ENCODE results near the gene CENPM.
A peak's percentile ranks its signal among the peaks of the same experiment; 100 is the strongest.

CENPM gene

DNA sequence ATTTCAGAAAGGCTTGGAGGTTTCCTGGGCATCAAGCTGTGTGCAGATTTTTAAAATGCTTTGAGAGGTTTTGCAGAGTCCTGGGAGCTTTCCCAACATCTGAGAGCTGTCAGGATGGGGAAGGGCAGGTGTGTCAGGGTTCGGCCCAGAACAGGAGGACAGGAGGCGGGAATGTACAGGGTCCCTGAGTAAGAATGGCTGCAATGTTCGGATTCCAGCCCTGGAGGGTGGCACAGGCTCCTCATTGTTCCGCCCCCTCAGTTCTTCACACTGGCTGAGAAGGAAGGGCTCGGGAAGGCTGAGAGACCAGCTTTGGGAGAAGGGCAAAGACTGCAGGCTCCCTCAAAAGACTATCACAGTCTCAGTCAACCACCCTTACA lies 17.1 kb upstream of the CENPM start:
- Histone ChIP-seq H3K36me3 (ENCODE audit: control insufficient read depth, insufficient read depth, low read length) (no peaks in the 10 kb centered on the region), H3K4me3 (replicated peaks; ENCODE audit: low read depth, low read length) (no peak overlapping the region), H3K27me3 (replicated peaks; ENCODE audit: control insufficient read depth, insufficient read depth, low read length) (no peaks in the 10 kb centered on the region)
- DNase-seq (ENCODE audit: extremely low read depth, insufficient read length): no peak
- TF ChIP-seq, protein P1, sequence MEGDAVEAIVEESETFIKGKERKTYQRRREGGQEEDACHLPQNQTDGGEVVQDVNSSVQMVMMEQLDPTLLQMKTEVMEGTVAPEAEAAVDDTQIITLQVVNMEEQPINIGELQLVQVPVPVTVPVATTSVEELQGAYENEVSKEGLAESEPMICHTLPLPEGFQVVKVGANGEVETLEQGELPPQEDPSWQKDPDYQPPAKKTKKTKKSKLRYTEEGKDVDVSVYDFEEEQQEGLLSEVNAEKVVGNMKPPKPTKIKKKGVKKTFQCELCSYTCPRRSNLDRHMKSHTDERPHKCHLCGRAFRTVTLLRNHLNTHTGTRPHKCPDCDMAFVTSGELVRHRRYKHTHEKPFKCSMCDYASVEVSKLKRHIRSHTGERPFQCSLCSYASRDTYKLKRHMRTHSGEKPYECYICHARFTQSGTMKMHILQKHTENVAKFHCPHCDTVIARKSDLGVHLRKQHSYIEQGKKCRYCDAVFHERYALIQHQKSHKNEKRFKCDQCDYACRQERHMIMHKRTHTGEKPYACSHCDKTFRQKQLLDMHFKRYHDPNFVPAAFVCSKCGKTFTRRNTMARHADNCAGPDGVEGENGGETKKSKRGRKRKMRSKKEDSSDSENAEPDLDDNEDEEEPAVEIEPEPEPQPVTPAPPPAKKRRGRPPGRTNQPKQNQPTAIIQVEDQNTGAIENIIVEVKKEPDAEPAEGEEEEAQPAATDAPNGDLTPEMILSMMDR (IDR thresholded peaks at IDR 0.05; ENCODE audit: insufficient read depth, low read length, poor library complexity, severe bottlenecking): no peak

GRCh38 chr22:41963453-41964111 lies 16.6 kb upstream of the CENPM start:
- TF ChIP-seq, protein P1 (IDR thresholded peaks at IDR 0.05; ENCODE audit: insufficient read depth, low read length, poor library complexity, severe bottlenecking): no peak
- DNase-seq (ENCODE audit: extremely low read depth, insufficient read length): no peak
- no peak overlapping the region for H3K4me3 ChIP-seq (replicated peaks; ENCODE audit: low read depth, low read length)
- H3K27me3 ChIP-seq (replicated peaks; ENCODE audit: control insufficient read depth, insufficient read depth, low read length): no peaks in the 10 kb centered on the region
- no peaks in the 10 kb centered on the region for H3K36me3 ChIP-seq (ENCODE audit: control insufficient read depth, insufficient read depth, low read length)

GRCh38 chr22:41957941-41958556 lies 11.1 kb upstream of the CENPM start:
- no peak overlapping the region; the same call in 1 of the 2 replicates for H3K4me3 ChIP-seq (replicated peaks; ENCODE audit: low read depth, low read length)
- H3K36me3 ChIP-seq (ENCODE audit: control insufficient read depth, insufficient read depth, low read length): no peaks in the 10 kb centered on the region
- DNase-seq (ENCODE audit: extremely low read depth, insufficient read length): peak; percentile 44
- TF ChIP-seq, protein P1 (IDR thresholded peaks at IDR 0.05; ENCODE audit: insufficient read depth, low read length, poor library complexity, severe bottlenecking): no peak
- H3K27me3 ChIP-seq (replicated peaks; ENCODE audit: control insufficient read depth, insufficient read depth, low read length): no peaks in the 10 kb centered on the region

DNA sequence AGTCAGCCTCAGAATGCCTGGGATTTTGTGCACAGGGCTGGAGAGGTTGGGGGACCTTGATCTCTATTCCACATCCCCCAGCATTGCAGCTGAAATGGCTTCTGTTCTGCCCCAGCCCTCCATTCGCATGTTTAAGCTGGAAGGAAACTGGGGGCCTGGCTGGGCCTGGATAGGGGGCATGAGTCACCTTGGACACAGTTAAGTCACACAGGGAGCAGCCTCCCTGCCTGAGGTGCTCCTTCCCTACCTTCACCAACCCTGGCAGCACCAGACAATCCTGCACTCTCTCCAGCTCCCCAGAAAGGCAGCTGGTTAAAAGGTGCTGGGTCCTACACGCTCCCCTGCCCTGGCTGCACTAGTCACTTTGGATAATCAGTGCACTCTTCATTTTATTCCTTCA lies 5.8 kb upstream of the CENPM start:
- TF ChIP-seq, protein P1 (IDR thresholded peaks at IDR 0.05; ENCODE audit: insufficient read depth, low read length, poor library complexity, severe bottlenecking): no peak
- H3K4me3 ChIP-seq (replicated peaks; ENCODE audit: low read depth, low read length): no peak overlapping the region
- no peak for DNase-seq (ENCODE audit: extremely low read depth, insufficient read length)
- no peaks in the 10 kb centered on the region for H3K27me3 ChIP-seq (replicated peaks; ENCODE audit: control insufficient read depth, insufficient read depth, low read length)
- no peaks in the 10 kb centered on the region for H3K36me3 ChIP-seq (ENCODE audit: control insufficient read depth, insufficient read depth, low read length)

- H3K27me3 ChIP-seq (replicated peaks; ENCODE audit: control insufficient read depth, insufficient read depth, low read length): no peaks in the 10 kb centered on the region
- no peaks in the 10 kb centered on the region for H3K36me3 ChIP-seq (ENCODE audit: control insufficient read depth, insufficient read depth, low read length)
- TF ChIP-seq, protein P1 (IDR thresholded peaks at IDR 0.05; ENCODE audit: insufficient read depth, low read length, poor library complexity, severe bottlenecking): peak; percentile 14
- no peak within 1 kb of the TSS for H3K4me3 ChIP-seq (replicated peaks; ENCODE audit: low read depth, low read length)
- DNase-seq (ENCODE audit: extremely low read depth, insufficient read length): no peak
Measured at GRCh38 chr22:41951898-41952474, 5.0 kb upstream of the CENPM start, which contains the start of gene SMIM45. Gene SMIM45, plus strand, starts transcription at chr22:41952150.

Data from GM06990 (cell line).